Caki2 (cell line): ENCODE measurements around the gene CCT7. TPM values are rescaled to one million over a fixed set of nuclear protein-coding genes. Genes with fewer than 3 reads are reported as not detected.

ENCODE experiments used
- total RNA-seq: library from RNA; depleted of rRNA; stranded (reverse); fragments of >200 nt; shearing (Covaris generic); gene quantifications from 2 replicates; pipeline ENCODE4 v1.2.3, GENCODE V29; 2014; ENCODE audit warnings: low replicate concordance; rRNA removed

Gene CCT7
- total RNA-seq, 1 experiment from 2014 or later: 684 TPM

Other genes starting within 250 kb of the CCT7 start
- gene SFXN5, start 162.6 kb upstream of the CCT7 start, total RNA-seq: 8.6 and 13.8 TPM in 2 replicates
- gene RAB11FIP5, start 121.4 kb upstream of the CCT7 start, total RNA-seq: 31.2 and 42.6 TPM in 2 replicates
- gene NOTO, start 31.7 kb upstream of the CCT7 start, total RNA-seq: not detected in 2 replicates
- gene SMYD5, start 20.1 kb upstream of the CCT7 start, total RNA-seq: 54.9 and 57.7 TPM in 2 replicates
- gene PRADC1, start 1.1 kb upstream of the CCT7 start, total RNA-seq: 8.3 and 8.6 TPM in 2 replicates
- 0.44 and 1.2 TPM in 2 replicates for gene FBXO41, start 50.2 kb downstream of the CCT7 start, total RNA-seq
- not detected in 2 replicates for gene EGR4, start 59.2 kb downstream of the CCT7 start, total RNA-seq
- gene ALMS1, start 151.5 kb downstream of the CCT7 start, total RNA-seq: 6.4 and 17.0 TPM in 2 replicates